Right lobe of liver (tissue), 4 donors: ENCODE results near the gene ACER3.

Source experiments
- POLR2A ChIP-seq: fragments of 450-650 bp; IDR thresholded peaks from one replicate; pipeline ENCODE4 v1.6.1; 2017; ENCODE audit warnings: antibody characterized with exemption, mild to moderate bottlenecking
- TF ChIP-seq, protein P1 (sequence below), 4 donors: fragments of 200-600 bp in 3 of 4; fragments of 450-650 bp in 1 of 4; IDR thresholded peaks; one replicate each; pipeline versions ENCODE4 v1.5.1 to v1.8.0; 2016 to 2022; ENCODE audit warnings: antibody characterized with exemption in 4 of 4, mild to moderate bottlenecking in 2 of 4
- donor health status: DM: no; HTN: no; CAD: no.
- donor health status: DM: no; HTN: no; CAD: no.
- donor health status: DM: no; HTN: yes; CAD: no.

- TF ChIP-seq, protein P1, sequence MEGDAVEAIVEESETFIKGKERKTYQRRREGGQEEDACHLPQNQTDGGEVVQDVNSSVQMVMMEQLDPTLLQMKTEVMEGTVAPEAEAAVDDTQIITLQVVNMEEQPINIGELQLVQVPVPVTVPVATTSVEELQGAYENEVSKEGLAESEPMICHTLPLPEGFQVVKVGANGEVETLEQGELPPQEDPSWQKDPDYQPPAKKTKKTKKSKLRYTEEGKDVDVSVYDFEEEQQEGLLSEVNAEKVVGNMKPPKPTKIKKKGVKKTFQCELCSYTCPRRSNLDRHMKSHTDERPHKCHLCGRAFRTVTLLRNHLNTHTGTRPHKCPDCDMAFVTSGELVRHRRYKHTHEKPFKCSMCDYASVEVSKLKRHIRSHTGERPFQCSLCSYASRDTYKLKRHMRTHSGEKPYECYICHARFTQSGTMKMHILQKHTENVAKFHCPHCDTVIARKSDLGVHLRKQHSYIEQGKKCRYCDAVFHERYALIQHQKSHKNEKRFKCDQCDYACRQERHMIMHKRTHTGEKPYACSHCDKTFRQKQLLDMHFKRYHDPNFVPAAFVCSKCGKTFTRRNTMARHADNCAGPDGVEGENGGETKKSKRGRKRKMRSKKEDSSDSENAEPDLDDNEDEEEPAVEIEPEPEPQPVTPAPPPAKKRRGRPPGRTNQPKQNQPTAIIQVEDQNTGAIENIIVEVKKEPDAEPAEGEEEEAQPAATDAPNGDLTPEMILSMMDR (IDR thresholded peaks at IDR 0.05) = no peak
- TF ChIP-seq POLR2A = no peak
These were observed 138.9 kb downstream of the ACER3 start for GRCh38 chr11:76999597-76999996.
